ENCODE results near the gene CUL1. TPM values are rescaled to one million over a fixed set of nuclear protein-coding genes. Genes with fewer than 3 reads are reported as not detected.

Gene CUL1
- total RNA-seq, 1 donor from 2014 or later, result 62.8 TPM

DNA sequence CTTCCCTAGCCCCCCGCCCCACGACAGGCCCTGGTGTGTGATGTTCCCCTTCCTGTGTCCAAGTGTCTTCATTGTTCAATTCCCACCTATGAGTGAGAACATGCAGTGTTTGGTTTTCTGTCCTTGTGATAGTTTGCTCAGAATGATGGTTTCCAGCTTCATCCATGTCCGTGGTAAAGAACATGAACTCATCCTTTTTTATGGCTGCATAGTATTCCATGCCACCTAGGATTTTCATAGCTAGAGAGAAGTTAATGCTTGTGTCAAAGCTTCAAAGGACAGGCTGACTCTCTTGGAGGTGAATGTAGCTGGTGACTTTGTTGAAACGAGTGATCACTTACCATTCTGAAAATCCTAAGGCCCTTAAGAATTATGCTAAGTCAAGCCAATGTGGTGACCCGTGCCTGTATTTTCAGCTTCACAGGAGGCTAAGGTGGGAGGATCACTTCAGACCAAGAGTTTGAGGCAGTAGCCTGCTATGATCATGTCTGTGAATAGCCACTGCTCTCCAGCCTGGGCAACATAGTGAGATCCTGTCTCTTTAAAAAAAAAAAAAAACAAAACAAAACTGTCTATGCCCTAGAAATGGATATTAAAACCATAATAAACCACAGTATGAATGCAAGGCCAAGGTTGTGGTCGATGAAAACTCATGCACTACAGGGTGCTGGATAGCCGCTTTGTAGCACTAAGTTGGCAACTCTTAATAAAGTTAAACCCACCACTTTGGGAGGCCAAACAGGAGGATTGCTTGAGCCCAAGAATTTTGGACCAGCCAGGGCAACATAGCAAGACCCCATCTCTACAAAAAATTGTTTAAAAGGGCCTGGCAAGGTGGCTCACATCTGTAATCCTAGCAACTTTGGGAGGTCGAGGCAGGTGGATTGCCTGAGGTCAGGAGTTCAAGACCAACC, 52.0 kb downstream of the CUL1 start:
- FAIRE-seq, result no peak

GRCh38 chr7:148753224-148753623, 54.5 kb downstream of the CUL1 start:
- DNase-seq (ENCODE audit: low spot score in 2 of 2) (no peak), FAIRE-seq (no peak)

More for the DNA sequence above, 52.0 kb downstream of the CUL1 start:
- DNase-seq (ENCODE audit: low spot score in 2 of 2), result no peak

DNA sequence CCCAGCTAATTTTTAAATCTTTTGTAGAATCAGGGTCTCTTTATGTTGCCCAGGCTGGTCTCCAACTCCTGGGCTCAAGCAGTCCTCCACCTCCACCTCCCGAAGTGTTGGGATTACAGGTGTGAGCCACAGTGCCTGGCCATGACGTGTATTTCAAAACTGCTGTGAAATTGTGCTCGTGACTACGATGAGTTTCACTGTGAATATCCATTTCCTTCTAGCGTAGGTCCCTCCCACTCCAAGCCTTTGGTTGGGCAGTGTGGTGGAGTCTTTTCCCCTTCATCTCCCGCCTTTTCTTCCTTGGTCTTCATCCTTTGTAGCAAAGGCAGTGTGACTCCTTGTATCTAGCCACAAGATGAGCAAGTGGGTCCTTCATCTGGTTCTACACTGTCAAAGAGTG, 56.2 kb downstream of the CUL1 start:
- FAIRE-seq, result no peak
- DNase-seq (ENCODE audit: low spot score in 2 of 2), result no peak

- FAIRE-seq (no peak), DNase-seq (ENCODE audit: low spot score in 2 of 2) (no peak)
Measured at GRCh38 chr7:148761499-148762278, 63.0 kb downstream of the CUL1 start.

GRCh38 chr7:148763622-148764021, 64.9 kb downstream of the CUL1 start:
- DNase-seq (ENCODE audit: low spot score in 2 of 2) (no peak), FAIRE-seq (no peak)

- no peak for FAIRE-seq
Measured at GRCh38 chr7:148770004-148770403, 71.3 kb downstream of the CUL1 start.

DNA sequence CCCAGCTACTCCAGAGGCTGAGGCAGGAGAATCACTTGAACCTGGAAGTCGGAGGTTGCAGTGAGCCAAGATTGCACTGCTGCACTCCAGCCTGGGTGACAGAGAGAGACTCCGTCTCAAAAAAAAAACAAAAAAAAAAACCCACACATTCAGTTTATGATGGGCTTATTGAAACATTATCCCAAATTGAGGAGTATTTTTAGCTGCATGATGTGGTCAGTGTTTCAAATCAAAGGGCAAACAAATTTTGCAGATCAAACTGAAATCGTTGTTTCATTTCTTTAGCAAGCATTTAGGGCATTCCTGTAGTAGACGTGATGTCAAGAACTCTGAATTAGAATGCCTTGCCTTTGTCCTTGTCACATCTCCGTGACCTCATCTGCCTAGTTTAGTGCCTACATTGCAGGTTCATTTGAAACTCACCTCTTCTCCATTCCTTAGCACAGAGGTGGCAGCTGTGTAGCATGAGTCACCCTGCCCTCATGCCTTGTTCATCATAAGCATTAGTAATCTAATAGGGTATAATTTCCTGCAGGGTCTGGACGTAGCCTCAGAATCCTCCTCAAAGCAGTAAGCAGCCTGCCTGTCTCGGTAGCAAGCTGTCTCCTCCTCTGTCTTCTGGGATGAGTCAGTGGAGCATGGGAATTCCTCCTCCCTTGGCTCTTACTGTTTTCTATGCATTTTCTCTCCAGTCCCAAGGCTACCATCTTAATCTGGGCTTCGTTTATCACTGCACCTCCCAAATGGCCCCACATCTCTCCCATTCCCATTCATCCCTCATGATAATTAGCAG, 73.8 kb downstream of the CUL1 start:
- FAIRE-seq (no peak), DNase-seq (ENCODE audit: low spot score in 2 of 2) (peak in 1 of 2 donors; percentile 9)

More at GRCh38 chr7:148770004-148770403, 71.3 kb downstream of the CUL1 start:
- DNase-seq (ENCODE audit: low spot score in 2 of 2), result no peak

GRCh38 chr7:148773334-148773733, 74.6 kb downstream of the CUL1 start:
- DNase-seq (ENCODE audit: low spot score in 2 of 2) (no peak), FAIRE-seq (no peak)

DNA sequence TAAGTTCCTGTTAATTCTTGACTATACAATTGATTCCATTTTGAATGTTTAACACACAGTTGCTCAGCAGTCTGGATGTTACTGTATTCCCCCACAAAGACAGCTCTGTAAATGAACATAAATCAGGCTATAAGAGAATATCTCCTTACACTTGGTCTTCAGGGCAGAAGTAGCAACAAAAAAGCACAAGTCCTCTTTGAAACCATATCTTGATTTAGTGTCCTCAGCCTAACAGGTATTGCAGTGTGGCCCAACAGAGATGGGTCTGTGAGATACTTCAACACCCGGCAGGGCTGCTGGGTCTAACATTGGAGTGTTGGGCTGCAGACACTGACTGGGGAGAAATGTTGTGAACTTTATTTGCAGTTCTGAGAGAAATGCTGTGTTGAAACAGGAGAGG, 75.8 kb downstream of the CUL1 start:
- DNase-seq (ENCODE audit: low spot score in 2 of 2), result no peak
- FAIRE-seq, result no peak

GRCh38 chr7:148782757-148783456, 84.2 kb downstream of the CUL1 start:
- DNase-seq (ENCODE audit: low spot score in 2 of 2) (no peak), FAIRE-seq (no peak)

DNA sequence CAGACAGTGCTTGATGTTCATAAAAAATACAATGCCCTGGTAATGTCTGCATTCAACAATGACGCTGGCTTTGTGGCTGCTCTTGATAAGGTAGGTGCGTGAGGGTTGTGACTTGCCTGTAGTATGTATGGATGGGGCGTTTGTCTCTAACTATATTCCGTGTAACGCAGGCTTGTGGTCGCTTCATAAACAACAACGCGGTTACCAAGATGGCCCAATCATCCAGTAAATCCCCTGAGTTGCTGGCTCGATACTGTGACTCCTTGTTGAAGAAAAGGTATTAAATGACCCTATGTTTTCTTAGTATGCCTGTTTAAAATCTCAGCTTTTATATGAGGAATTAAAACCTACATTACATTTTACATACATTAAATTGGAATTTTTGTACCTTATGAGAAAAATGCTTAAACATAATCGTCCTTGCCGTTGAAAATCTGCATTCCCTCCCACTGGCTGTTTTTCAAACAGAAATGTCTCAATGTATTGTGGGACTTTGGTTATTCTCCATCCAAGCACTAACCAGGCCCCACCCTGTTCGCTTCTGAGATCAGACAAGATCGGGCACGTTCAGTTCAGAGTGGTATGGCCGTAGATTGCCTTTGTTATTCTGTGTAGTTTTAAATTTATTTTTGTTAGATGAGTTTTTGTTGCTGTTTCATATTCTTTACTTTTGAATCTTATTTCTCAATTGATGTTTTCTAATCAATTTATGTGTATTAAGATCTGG, 85.3 kb downstream of the CUL1 start:
- DNase-seq (ENCODE audit: low spot score in 2 of 2), result no peak
- FAIRE-seq, result no peak

GRCh38 chr7:148787571-148788295, 89.0 kb downstream of the CUL1 start:
- FAIRE-seq (no peak), DNase-seq (ENCODE audit: low spot score in 2 of 2) (no peak)

DNA sequence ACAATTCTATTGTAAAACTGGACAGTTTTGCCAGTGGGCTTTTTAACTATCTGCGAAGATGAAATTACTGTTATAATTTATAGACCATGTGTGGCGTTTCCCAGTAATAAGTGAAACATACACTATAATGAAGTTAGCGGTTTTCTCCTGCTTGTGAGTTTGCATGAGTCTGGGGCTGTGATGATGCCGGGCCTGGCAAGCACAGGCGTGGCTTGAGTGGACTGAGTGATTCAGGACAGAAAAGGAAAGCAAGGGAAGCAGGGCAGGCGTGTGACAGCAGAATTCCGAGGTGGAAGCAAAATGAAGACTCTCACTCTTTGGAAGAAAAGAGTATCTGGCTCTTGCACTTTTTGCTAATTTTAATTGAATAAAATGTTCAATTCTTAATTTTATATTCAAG, 90.5 kb downstream of the CUL1 start:
- no peak for DNase-seq (ENCODE audit: low spot score in 2 of 2)
- FAIRE-seq, result no peak

DNA sequence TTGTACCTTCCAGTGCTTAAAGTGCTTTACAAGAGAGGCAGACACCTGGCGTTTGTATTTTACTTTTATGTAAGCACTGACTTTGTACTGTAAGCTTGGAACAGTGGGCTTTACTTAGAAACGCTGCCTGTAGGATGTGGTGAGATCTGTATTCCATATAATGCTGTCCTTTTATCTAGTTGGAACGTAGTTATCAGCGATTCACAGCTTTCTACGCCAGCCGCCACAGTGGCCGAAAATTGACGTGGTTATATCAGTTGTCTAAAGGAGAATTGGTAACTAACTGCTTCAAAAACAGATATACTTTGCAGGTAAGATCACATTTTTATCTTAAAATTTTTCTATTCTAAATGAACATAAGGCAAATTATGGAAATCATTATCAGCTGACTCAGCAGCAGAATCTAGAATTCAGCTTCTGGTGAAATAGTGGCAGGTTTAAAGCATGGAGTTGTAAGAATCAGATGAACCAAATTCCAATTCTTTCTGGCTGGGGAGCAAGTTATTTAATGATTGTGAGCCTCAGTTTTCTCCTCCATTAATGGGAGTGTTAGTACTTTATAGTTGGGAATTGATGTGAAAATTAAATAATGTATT, 91.5 kb downstream of the CUL1 start:
- DNase-seq (ENCODE audit: low spot score in 2 of 2) (no peak), FAIRE-seq (no peak)

DNA sequence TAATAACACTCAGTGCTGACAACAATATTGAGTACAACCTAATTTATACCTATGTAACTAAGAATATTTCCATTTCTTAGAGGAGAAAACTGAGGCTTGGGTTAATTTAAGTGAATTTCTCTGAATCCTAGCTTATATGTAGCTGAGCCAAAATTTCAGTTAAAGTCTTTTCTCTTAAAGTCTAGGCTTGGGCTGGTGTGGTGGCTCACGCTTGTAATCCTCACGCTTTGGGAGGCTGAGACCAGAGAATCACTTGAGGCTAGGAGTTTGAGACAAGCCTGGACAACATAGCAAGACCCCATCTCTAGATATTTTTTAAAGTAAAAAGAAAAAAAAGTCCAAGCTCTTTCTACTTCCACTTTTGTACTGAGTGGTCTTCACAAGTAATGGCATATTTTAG, 92.1 kb downstream of the CUL1 start:
- DNase-seq (ENCODE audit: low spot score in 2 of 2) (no peak), FAIRE-seq (no peak)

- no peak for DNase-seq (ENCODE audit: low spot score in 2 of 2)
- FAIRE-seq, result no peak
Measured at GRCh38 chr7:148791546-148791945, 92.8 kb downstream of the CUL1 start.

DNA sequence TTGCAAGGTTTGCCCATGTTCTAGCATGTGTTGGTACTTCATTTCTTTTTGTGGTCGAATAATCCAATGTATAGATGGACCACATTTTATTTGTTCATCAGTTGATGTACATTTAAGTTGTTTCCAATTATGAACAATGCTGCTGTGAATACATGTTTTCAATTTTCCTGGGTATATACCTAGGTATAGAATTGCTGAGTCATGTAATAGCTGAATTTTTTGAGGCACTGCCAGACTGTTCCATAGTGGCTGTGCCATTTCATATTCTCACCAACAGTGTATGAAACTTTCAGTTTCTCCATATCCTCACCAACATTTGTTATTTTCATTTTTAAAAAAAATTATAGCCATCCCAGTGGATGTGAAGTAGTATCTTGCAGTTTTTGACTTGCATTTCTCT, 94.9 kb downstream of the CUL1 start:
- no peak for DNase-seq (ENCODE audit: low spot score in 2 of 2)
- FAIRE-seq, result no peak

GRCh38 chr7:148794476-148794875, 95.8 kb downstream of the CUL1 start:
- FAIRE-seq (no peak), DNase-seq (ENCODE audit: low spot score in 2 of 2) (no peak)
